MG63 (cell line): ENCODE data around the gene IL25. TPM values are rescaled to one million over a fixed set of nuclear protein-coding genes. Genes with fewer than 3 reads are reported as not detected.
"Not testable (repeated sequence)": the region's sequence is repeated elsewhere in the genome, so short reads cannot be mapped to it uniquely, and the experiment has no call there.

Source experiments
- DNase-seq: peaks from one replicate; pipeline ENCODE4 v3.0.0-alpha.2; 2020
- H3K27me3 ChIP-seq: fragments of 250-450 bp; sonication (Bioruptor Pico); 2 replicates; pipeline ENCODE4 v1.5.1; 2020; ENCODE audit warnings: mild to moderate bottlenecking, moderate library complexity
- H3K36me3 ChIP-seq: fragments of 250-450 bp; sonication (Bioruptor Pico); 2 replicates; pipeline ENCODE4 v1.5.1; 2020; ENCODE audit warnings: mild to moderate bottlenecking, moderate library complexity
- H3K4me3 ChIP-seq: fragments of 250-450 bp; sonication (Bioruptor Pico); 2 replicates; pipeline ENCODE4 v1.5.1; 2020; ENCODE audit warnings: mild to moderate bottlenecking, moderate library complexity
- H3K9me3 ChIP-seq: fragments of 250-450 bp; sonication (Bioruptor Pico); 2 replicates; pipeline ENCODE4 v1.5.1; 2020; ENCODE audit warnings: mild to moderate bottlenecking, moderate library complexity
- total RNA-seq: library from RNA; depleted of rRNA; stranded (reverse); fragments of >200 nt; shearing (Covaris generic); gene quantifications from 2 replicates; pipeline ENCODE4 v1.2.3, GENCODE V29; 2014; ENCODE audit warnings: low replicate concordance; rRNA removed

The IL25 gene
- total RNA-seq: not detected in 2 replicates

DNA sequence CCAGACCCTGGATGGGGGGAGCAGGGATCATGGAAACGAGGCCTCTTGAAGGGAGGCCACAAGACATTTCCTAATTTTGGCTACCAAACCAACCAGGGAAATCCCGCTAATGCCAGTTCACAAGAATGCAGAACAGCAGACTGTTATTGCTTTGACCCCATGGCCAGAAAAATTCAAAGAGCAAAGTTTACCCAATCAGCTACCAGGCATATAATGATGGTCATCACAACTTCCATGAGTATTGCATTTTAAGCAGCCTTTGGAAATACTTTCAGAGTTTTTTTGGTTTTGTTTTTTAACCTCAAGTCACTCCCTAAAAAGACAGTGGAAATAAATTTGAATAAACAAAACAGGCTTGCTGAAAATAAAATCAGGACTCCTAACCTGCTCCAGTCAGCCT, at the start of gene IL25:
IL25 (plus strand) TSS at position 301 of the 400 bp plus-strand sequence.
- Histone ChIP-seq H3K4me3 (no peak within 1 kb of the TSS), H3K27me3 (no peaks in the 10 kb centered on the region), H3K9me3 (no peaks in the 10 kb centered on the region), H3K36me3 (no peaks in the 10 kb centered on the region)
- no peak for DNase-seq

DNA sequence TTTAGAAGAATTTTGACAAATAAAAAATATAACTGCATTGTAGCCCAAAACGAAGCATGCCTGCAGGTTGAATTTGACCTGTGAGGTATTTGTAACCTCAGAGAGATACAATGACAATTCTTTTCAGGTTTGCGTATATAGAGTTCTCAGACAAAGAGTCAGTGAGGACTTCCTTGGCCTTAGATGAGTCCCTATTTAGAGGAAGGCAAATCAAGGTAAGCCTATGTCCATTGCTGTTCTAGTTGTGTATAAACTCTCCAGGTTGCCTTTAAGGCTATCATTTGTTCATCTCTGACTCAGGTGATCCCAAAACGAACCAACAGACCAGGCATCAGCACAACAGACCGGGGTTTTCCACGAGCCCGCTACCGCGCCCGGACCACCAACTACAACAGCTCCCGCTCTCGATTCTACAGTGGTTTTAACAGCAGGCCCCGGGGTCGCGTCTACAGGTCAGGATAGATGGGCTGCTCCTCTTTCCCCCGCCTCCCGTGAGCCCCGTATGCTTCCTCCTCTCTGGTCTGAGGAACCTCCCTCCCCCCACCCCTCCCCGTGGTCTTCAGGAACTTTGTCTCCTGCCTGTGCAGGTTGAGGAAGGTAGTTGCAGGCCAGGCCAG, 48.7 kb upstream of the IL25 start:
- peaks cover 33% of the 10 kb centered on the region for H3K36me3 ChIP-seq
- no peaks in the 10 kb centered on the region for H3K9me3 ChIP-seq
- no peak for DNase-seq
- H3K4me3 ChIP-seq: no peak overlapping the region
- H3K27me3 ChIP-seq: no peaks in the 10 kb centered on the region

- Histone ChIP-seq H3K4me3 (no peak overlapping the region), H3K9me3 (no peaks in the 10 kb centered on the region), H3K36me3 (peaks cover 33% of the 10 kb centered on the region), H3K27me3 (no peaks in the 10 kb centered on the region)
- no peak for DNase-seq
Measured at GRCh38 chr14:23324455-23324846, 48.2 kb upstream of the IL25 start.

DNA sequence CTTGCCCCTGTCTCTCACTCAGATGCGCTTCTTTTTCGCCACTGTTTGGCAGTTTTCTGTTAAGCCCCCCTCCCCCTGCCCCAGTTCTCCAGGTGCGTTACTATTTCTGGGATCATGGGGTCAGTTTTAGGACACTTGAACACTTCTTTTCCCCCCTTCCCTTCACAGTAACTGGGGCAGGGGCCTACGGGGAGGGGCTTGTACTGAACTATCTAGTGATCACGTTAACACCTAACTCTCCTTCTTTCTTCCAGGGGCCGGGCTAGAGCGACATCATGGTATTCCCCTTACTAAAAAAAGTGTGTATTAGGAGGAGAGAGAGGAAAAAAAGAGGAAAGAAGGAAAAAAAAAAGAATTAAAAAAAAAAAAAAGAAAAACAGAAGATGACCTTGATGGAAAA, 47.6 kb upstream of the IL25 start:
- Histone ChIP-seq H3K9me3 (no peaks in the 10 kb centered on the region), H3K4me3 (no peak overlapping the region), H3K27me3 (no peaks in the 10 kb centered on the region), H3K36me3 (peaks cover 31% of the 10 kb centered on the region)
- DNase-seq: no peak

DNA sequence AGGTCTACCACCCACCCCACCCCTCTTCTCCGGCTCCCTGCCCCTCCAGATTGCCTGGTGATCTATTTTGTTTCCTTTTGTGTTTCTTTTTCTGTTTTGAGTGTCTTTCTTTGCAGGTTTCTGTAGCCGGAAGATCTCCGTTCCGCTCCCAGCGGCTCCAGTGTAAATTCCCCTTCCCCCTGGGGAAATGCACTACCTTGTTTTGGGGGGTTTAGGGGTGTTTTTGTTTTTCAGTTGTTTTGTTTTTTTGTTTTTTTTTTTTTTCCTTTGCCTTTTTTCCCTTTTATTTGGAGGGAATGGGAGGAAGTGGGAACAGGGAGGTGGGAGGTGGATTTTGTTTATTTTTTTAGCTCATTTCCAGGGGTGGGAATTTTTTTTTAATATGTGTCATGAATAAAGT, 46.9 kb upstream of the IL25 start:
- H3K36me3 ChIP-seq: peaks cover 29% of the 10 kb centered on the region
- not testable (repeated sequence) for H3K9me3 ChIP-seq, DNase-seq, H3K4me3 ChIP-seq, H3K27me3 ChIP-seq

GRCh38 chr14:23326491-23327332, 45.9 kb upstream of the IL25 start:
- DNase-seq: no peak
- no peak overlapping the region for H3K4me3 ChIP-seq
- H3K36me3 ChIP-seq: peaks cover 29% of the 10 kb centered on the region
- no peaks in the 10 kb centered on the region for H3K27me3 ChIP-seq
- no peaks in the 10 kb centered on the region for H3K9me3 ChIP-seq

- no peaks in the 10 kb centered on the region for H3K27me3 ChIP-seq
- no peaks in the 10 kb centered on the region for H3K9me3 ChIP-seq
- peaks cover 16% of the 10 kb centered on the region for H3K36me3 ChIP-seq
- no peak overlapping the region for H3K4me3 ChIP-seq
- peak; percentile 31 for DNase-seq
Measured at GRCh38 chr14:23327947-23328744, 44.5 kb upstream of the IL25 start.

DNA sequence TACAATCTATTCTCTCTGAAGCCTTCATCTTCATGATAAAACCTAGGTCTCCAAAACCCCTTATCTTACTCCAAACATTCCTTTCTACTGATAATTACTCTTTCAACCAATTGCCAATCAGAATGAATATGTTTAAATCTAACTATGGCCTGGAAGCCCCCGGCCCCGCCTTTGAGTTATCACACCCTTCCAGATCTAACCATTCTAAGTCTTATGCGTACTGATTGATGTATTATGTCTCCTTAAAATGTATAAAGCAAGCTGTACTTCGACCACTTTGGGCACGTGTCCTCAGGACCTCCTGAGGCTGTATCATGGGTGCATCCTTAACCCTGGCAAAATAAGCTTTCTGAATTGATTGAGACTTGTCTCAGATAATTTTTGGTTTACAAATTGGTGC, 37.0 kb upstream of the IL25 start:
- H3K4me3 ChIP-seq: no peak overlapping the region
- H3K9me3 ChIP-seq: peaks cover 3% of the 10 kb centered on the region
- no peaks in the 10 kb centered on the region for H3K36me3 ChIP-seq
- H3K27me3 ChIP-seq: no peaks in the 10 kb centered on the region
- DNase-seq: no peak

- Histone ChIP-seq H3K36me3 (no peaks in the 10 kb centered on the region), H3K4me3 (no peak overlapping the region), H3K27me3 (no peaks in the 10 kb centered on the region), H3K9me3 (peaks cover 3% of the 10 kb centered on the region)
- no peak for DNase-seq
Measured at GRCh38 chr14:23339506-23340268, 32.9 kb upstream of the IL25 start.

- H3K27me3 ChIP-seq: no peaks in the 10 kb centered on the region
- H3K36me3 ChIP-seq: no peaks in the 10 kb centered on the region
- H3K4me3 ChIP-seq: no peak overlapping the region
- DNase-seq: no peak
- H3K9me3 ChIP-seq: peaks cover under 1% of the 10 kb centered on the region; the same call in 1 of the 2 replicates
Measured at GRCh38 chr14:23344481-23344880, 28.1 kb upstream of the IL25 start.

DNA sequence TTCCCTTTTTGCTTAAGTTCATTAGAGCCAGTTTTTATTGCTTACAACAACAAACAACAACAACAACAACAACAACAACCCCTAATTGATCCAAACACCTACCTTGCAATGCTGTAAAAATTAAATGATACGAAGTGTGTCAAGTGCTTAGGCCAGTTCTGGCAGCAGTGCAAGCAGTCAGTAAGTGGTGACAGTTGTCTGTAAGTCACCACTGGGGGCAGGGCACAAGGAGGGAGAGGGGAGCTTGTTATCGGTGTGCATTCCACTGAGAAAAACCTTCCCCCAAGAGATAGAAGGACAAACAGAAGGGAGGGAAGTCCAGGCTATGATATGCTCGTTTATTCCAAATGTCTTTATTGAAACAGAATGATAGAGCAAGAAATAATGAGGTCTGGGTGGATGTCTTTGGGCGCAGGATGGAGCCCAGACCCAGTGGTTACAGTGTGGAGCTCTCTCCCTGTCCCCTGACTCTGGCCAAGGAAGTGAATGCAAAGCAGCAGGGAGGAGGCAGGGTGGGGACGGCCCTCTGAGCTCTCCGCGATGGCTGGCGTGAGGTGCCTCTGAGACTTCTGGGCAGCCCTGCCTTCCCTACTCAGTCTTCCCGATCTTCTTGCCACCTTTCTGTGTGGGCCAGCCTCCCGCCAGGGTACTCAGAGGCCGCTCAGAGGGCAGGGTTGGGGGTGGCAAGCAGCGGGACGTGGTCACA, 26.5 kb upstream of the IL25 start:
- no peak for DNase-seq
- Histone ChIP-seq H3K4me3 (no peak overlapping the region), H3K36me3 (no peaks in the 10 kb centered on the region), H3K27me3 (no peaks in the 10 kb centered on the region), H3K9me3 (no peaks in the 10 kb centered on the region)

DNA sequence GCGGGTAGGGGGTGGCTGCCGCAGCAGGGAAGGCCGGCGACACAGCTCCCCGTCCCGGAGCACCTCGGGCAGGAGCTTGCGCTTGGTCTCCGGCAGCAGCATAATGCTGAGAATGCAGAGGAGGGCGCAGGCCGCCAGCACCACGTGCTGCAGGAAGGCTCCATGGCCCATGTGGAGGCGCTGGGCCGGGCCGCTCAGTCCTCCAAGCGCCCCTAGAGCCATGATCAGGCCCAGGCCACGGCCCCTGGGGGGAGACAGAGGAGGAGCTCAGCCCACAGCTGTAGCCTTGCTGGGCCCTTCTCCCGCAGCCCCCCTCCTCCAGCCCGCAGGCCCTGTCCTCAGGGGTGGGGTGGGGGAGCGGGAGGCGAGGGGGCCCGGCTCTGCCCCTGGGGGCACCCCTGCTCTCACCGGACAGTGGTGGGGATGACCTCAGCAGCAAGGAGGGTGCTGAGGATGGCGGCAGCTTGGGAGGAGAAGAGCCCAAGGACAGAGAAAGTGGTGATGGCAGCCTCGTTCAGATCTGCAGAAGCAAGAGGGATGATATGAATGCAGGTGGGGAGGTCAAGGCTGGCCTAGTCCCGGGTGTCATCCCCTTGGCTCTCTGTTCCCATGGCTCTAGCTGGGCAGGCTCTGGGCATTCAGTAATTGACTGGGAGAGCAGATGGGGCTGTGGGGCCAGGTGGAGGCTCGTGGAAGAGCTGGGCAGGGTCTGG, 25.8 kb upstream of the IL25 start:
- Histone ChIP-seq H3K27me3 (no peaks in the 10 kb centered on the region), H3K36me3 (no peaks in the 10 kb centered on the region), H3K9me3 (no peaks in the 10 kb centered on the region), H3K4me3 (no peak overlapping the region)
- DNase-seq: no peak

DNA sequence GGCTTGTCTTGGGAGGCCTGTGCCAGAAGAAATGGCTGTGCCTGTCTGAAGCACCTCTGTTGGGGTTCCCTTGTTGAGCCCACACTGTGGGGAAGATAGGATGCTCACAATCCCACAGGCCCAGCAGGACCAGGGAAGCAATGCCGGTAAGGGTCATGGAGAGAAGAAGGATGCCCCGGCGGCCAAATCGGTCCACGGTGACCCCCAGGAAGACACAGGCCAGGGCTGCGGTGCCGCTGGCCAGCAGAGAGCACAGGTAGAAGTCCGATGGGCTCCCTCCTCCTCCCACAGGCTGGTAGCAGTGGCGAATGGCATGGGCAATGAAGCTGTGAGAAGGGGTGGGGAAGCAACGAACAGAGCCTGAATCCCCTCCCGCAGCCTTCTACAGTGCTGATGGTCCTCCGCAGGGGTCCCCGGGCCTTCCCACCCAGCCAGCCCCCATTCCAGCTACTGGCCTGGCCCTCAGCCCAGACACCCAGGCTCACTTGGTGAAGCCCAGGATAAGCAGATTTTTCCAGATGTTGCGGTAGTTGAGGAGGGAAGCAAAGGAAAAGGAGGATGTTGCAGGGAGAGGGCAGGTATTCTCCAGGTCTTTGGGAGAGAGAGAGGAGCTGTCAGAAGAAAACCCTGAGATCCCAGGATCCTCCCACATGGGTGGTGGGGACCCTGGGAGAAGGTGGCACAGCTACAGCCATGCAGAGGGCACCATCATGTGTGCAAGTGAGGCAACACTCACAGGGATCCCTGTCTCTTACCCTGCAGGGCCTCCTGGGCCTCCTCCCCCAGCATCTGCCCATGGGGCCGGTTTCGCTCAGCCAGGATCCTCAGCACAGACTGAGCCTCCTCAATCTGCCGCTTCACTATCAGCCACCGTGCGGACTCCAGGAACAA, 25.0 kb upstream of the IL25 start:
- Histone ChIP-seq H3K9me3 (no peaks in the 10 kb centered on the region), H3K4me3 (no peak overlapping the region), H3K27me3 (no peaks in the 10 kb centered on the region), H3K36me3 (no peaks in the 10 kb centered on the region)
- no peak for DNase-seq

GRCh38 chr14:23348297-23348655, 24.3 kb upstream of the IL25 start:
- no peak overlapping the region for H3K4me3 ChIP-seq
- no peaks in the 10 kb centered on the region for H3K36me3 ChIP-seq
- no peak for DNase-seq
- H3K27me3 ChIP-seq: no peaks in the 10 kb centered on the region
- H3K9me3 ChIP-seq: no peaks in the 10 kb centered on the region
